GM19035 (cell line): ENCODE results near the gene TMEM18.

ENCODE experiments used
- ATAC-seq: cut with Tn5 transposase; IDR thresholded peaks from one replicate; pipeline ENCODE4 v1.9.1; 2021; ENCODE audit not compliant: unreplicated experiment

The TMEM18 gene

GRCh38 chr2:673615-674320 lies 3.4 kb downstream of the TMEM18 start:
- no peak for ATAC-seq

DNA sequence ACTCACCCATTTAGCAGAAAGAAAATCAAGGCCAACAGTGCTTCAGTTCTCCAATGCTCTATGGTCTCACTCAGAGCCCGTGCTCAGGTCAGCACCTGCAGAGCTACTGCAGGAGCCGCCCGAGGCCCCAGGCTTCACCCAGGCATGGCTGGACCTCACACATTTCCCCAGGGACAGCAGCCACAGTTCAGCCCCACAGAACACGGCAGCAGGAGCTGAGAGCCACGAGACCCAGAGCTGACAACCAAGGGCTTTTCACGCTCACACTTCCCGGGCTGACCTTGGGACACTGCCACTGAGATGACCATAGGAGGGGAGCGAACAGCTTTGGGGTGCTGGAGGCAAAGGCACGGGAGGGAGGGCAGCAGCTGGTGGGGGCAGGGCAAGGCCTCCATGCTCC lies 4.2 kb downstream of the TMEM18 start:
- no peak for ATAC-seq

DNA sequence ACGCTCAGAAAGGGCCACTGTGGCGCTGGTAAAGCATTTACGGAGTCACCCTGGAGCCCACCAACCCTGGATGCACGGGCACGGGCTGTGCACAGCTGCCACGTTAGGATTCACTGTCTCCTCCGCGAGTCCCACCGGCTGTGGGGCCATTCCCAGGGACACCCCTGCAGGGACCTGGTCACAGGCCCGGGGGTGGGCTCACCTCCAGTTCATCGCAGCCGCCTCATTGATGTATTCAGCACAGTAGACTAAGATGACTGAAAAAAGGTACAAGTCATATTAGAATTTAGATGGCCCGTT lies 4.7 kb downstream of the TMEM18 start:
- ATAC-seq, result no peak

DNA sequence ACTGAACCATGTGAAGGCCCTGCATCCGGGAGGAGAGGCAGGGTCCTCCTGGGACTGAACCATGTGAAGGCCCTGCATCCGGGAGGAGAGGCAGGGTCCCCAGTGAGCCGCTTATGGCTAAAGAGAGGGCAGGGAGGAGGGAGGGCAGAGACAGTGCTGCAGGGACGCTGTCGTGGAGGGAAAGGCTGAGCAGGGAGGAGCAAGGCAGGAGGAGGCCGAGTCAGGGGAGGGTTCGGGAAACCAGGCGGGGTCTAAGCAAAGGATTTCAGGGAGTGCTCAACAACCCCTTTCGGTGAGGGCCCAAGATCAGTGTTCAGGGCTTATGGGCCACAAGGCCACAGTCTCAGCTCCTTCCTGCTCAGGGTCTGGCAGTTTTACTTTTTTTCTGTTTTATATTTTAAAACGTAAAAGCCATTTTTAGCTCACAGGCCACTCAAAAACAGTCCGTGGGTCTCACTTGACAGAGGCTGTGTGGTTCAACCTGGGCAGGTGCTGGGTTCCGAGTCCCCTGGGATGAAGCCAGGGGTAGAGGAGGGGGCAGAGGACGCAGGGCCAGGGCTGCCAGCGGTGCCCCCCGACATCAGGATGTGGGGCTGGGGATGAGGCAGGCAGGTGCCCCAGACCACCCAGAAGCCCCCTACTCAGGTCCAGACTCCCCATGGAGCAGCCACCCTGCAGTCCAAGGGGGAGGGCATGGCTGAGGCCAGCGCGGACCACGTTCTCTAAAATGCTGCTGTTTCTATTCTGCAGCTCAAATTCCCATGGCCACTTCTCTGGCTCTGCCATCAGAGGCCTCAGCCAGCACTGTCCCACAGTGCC lies 5.2 kb downstream of the TMEM18 start:
- ATAC-seq, result no peak

DNA sequence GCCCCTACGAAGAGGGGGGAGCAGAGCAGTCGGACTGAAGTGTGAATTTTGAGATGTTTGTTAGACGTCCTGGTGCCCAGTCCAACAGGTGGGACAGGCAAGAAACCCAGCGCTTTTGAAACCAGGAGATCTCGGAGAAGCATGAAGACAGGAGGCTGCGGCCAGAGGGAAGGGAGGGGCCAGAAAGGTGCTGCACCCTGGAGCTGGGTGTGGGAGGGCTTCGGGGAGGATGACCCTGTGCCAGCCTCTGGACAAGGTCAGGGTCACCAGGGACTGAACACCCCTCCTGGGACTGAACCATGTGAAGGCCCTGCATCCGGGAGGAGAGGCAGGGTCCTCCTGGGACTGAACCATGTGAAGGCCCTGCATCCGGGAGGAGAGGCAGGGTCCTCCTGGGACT lies 6.1 kb downstream of the TMEM18 start:
- ATAC-seq, result no peak

DNA sequence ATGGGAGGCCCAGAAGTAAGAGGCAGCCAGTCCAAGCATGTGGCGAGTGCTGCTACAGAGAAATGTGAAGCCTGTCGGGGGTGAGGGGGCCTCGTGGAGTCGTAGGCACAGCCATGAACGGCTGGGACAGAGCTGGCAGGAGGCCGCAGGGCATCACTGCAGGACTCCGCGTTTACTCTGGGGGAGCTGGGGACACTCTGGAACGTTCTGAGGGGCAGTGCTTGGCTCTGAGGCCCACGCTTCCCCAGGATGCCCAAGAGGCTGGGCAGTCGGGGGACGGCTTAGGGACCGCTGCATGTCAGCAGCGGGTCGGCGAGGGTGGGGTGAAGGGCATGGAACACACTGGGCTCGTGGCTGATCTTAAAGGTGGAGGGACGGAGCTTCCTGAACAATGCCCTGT lies 6.6 kb downstream of the TMEM18 start:
- no peak for ATAC-seq

- ATAC-seq, result no peak
These were observed 7.9 kb downstream of the TMEM18 start for GRCh38 chr2:669323-669722.

DNA sequence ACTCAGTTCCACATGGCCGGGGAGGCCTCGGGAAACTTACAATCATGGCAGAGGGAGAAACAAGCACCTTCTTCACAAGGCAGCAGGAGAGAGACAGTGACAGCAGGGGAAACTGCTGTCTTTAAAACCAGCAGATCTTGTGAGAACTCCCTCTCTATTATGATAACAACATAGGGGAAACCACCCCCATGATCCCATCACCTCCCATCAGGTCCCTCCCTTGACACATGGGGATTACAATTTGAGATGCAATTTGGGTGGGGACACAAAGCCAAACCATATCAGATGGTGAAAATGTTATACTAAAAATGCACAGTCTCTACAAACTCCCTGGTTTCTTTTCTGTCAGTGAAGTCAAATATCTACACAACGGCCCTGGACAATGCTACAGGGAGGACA lies 9.2 kb downstream of the TMEM18 start:
- no peak for ATAC-seq

DNA sequence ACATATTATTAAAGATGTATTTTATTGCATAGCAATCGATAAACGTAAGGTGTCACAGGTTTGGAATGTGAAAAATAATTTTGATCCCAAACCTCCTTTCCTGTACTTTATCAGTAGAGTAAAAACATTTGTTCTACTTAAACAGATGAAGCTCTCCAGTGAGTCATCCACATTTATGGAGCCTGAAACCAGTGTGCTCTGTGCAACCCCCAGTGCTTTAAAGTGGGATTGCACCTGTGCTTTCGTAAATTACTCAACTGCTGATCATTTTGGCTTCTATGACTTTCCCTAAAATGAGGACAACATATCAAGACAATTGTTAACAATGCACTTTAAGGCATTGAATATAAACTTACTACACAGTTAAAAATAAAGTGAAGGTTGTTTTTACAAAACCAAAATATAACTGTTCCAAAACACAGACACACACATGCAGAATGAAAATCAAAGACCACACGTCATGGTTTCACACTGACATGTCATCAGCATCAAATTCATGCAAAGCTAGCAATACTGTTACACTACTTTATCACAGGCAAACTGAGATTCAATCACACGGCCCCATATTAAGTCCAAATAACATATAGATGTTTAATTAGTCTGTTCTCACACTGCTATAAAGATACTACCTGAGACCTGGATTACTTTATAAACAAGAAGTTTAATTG lies 9.7 kb downstream of the TMEM18 start:
- ATAC-seq, result no peak

DNA sequence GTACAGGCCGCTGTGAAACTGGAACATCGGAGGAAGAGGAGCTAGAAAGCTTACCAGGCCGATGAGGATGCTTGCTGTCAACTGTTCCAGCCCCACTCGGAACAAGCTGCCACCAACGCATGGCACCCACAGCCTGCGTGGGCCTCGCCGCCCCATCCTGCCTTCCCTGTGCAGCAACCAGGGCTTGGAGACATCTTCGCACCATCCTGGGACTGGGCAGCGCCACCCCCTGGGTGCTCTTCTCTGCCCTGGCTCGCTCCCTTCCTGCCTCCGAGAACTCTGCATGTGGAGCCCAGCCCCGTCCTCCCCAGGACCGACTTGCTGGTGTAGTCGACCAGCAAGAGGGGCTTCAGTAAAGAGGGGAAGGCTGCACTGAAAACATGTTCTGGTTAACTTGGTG lies 10.8 kb downstream of the TMEM18 start:
- ATAC-seq, result no peak

GRCh38 chr2:665340-666073 lies 11.7 kb downstream of the TMEM18 start:
- no peak for ATAC-seq

- ATAC-seq, result no peak
These were observed 13.1 kb downstream of the TMEM18 start for GRCh38 chr2:664063-664462.

DNA sequence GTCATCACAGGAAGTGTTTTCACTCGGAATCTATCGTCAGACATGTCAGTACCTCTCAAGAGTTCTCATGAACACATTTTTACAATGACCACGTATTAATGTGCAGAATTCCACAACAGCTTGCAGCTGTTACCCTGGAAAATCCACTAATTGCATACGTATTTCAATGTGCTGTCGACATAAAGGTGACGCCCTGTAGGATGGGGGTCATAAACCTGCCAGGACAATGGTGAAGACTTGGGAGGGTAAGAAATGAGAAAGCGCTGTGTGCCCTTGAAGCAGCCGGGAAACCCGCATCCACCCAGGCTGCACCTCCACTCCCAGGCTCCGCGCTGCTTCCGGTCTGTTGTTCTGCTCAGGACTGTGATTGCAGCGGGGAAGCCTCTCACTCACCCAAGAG lies 14.0 kb downstream of the TMEM18 start:
- ATAC-seq, result no peak

DNA sequence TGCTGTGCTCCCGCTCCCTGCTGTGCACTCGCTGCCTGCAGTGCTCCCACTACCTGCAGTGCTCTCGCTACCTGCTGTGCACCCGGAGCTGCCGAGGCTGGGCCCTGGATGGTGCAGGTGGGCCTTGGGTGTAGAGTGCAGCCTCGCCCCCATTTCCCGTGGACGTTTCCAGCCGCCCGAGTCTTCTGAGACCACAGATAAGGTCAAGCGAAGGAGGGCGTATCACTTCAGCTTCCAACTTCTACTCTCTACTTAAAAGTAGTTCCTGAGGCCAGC lies 15.9 kb downstream of the TMEM18 start:
- ATAC-seq, result no peak

DNA sequence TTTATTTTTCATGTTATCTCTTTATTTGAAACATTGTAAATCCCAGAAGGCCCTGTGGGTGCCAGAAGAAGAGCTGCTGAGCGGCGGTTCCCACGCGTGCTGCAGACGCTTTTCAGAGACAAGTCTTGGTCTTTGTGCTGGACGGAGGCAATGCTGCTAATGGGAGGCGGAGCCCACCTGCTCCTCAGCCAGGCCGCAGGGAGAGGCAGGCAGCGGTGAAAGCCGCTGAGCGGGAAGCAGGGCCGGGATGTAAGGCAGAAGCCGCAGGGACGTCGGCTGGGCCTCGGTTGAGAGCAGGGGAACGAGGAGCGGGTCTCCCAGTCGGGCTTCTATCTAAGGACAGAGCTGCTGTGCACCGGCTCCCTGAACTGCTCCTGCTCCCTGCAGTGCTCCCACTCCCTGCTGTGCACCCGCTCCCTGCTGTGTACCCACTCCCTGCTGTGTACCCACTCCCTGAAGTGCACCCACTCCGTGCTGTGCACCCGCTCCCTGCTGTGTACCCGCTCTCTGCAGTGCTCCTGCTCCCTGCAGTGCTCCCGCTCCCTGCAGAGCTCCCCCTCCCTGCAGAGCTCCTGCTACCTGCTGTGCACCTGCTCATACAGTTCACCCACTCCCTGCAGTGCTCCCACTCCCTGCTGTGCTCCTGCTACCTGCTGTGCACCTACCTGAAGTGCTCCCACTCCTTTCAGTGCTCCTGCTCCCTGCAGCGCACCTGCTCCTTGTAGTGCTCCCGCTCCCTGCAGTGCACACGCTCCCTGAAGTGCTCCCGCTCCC lies 16.4 kb downstream of the TMEM18 start:
- ATAC-seq, result no peak

DNA sequence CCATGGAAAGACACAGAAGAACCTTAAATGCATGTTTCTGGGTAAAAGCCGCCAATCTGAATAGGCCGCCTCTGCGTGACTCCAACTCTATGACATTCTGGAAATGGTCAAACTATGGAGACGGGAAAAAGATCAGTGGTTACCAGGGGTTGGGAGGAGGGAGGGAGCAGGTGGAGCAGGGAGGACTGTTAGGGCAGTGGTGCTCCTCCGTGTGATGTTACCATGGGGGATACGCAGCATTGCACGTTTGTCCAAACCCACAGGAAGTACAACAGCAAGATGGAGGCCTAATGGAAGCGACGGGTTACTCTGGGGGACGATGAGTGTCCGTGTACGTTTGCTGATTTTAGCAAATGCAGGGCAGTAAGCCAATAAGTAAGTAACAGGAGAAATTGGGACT lies 17.2 kb downstream of the TMEM18 start:
- ATAC-seq, result no peak

DNA sequence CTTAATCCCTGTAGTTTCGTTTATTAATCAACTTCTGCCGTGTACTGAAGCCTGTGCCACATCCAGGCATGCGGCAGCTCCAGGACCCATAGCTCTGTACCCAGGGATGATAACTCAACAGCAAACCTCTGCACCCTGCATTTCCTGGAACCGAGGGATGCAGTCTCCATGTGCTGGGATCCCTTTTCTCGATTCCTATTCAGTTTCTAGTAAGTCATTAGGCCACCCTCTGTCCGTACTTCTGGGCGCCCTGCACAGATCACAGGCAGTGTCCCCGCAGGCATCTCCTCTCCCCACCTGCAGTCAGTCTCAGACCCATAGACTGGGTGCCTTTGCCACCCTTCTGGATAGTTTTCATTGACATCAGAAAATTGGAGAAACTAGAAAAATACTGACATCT lies 18.8 kb downstream of the TMEM18 start:
- no peak for ATAC-seq

GRCh38 chr2:657766-658165 lies 19.4 kb downstream of the TMEM18 start:
- no peak for ATAC-seq

- ATAC-seq, result no peak
These were observed 20.5 kb downstream of the TMEM18 start for GRCh38 chr2:656676-657075.

GRCh38 chr2:655626-656025 lies 21.6 kb downstream of the TMEM18 start:
- no peak for ATAC-seq

DNA sequence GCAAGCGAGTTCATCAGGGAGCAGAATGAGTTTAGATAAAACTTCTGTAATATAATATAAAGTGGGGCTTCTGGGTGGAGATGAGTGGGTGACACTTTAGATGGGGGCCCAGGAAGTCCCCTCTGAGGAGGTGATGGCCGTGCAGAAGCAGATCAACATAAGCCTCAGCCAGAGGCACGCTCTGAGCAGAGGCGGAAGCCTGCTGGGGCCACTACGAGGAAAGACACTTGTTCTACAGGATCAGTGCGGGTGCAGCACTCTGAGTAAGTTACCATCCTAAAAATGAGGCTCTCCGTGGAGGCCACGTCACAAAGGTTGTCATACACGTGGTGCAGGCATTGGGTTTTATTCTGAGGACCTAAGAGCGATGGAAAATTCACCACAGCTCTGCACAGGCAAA lies 22.3 kb downstream of the TMEM18 start:
- no peak for ATAC-seq
